Esophagus squamous epithelium (tissue), 4 donors: ENCODE measurements around the gene ATP8A2.

ENCODE experiments used
- CTCF ChIP-seq, 6 experiments: fragments of 450-650 bp in 4 of 6; fragments of 200-600 bp in 2 of 6; sonication (generic) in 2 of 6; IDR thresholded peaks; one replicate each; pipeline ENCODE4 v1.5.1; 2016 to 2019; ENCODE audit warnings: antibody characterized with exemption in 6 of 6, mild to moderate bottlenecking in 4 of 6, moderate library complexity in 4 of 6
- POLR2A ChIP-seq, 4 donors: fragments of 450-650 bp; IDR thresholded peaks; one replicate each; pipeline ENCODE4 v1.6.1; 2017; ENCODE audit warnings: antibody characterized with exemption in 4 of 4, mild to moderate bottlenecking in 4 of 4, moderate library complexity in 3 of 4

GRCh38 chr13:25429466-25429865 is 57.7 kb downstream of the ATP8A2 start:
- TF ChIP-seq CTCF (IDR thresholded peaks at IDR 0.05) (no peak), POLR2A (IDR thresholded peaks at IDR 0.05) (no peak)
